ENCODE measurements around the gene MRTFB. TPM values are rescaled to one million over a fixed set of nuclear protein-coding genes. Genes with fewer than 3 reads are reported as not detected.

Gene MRTFB
- total and polyA plus RNA-seq, 2 of the 13 experiments (the other 11 are each of a cell fraction or from before 2014, with no cell fraction given), result 11.4 to 14.0 TPM

DNA sequence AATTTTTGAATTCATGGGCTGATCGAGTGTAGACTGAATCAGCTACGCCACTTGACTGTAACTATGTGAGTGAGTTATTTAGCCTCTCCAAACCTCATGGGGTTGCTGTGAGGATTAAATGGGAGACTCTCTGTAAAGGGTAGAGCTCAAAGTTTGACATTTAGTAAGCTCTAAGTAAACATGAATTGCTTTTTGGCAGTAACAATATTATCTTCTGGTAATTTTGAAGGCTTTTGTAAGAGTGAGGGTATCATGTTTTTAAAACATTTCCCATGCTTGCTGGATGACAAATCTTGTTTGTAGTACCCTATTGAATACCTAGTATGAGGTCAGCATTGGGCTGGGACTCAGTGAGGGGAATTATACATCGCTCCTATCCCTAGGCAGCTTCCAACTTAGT is 35.3 kb downstream of the MRTFB start (continued):
- TF ChIP-seq, protein P1, sequence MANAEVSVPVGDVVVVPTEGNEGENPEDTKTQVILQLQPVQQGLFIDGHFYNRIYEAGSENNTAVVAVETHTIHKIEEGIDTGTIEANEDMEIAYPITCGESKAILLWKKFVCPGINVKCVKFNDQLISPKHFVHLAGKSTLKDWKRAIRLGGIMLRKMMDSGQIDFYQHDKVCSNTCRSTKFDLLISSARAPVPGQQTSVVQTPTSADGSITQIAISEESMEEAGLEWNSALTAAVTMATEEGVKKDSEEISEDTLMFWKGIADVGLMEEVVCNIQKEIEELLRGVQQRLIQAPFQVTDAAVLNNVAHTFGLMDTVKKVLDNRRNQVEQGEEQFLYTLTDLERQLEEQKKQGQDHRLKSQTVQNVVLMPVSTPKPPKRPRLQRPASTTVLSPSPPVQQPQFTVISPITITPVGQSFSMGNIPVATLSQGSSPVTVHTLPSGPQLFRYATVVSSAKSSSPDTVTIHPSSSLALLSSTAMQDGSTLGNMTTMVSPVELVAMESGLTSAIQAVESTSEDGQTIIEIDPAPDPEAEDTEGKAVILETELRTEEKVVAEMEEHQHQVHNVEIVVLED (CRISPR knock-in tag; IDR thresholded peaks at IDR 0.05; ENCODE audit: borderline replicate concordance), result no peak
- TF ChIP-seq ZNF775 (CRISPR knock-in tag; IDR thresholded peaks at IDR 0.05; ENCODE audit: borderline replicate concordance) (no peak), ZNF281 (CRISPR knock-in tag; IDR thresholded peaks at IDR 0.05; ENCODE audit: borderline replicate concordance) (no peak), EEA1 (CRISPR knock-in tag; IDR thresholded peaks at IDR 0.05; ENCODE audit: borderline replicate concordance) (no peak), PTBP1 (IDR thresholded peaks at IDR 0.05; ENCODE audit: low read depth, low read length, poor library complexity, severe bottlenecking) (no peak), HOXA7 (CRISPR knock-in tag; IDR thresholded peaks at IDR 0.05) (no peak), ZBTB26 (CRISPR knock-in tag; IDR thresholded peaks at IDR 0.05; ENCODE audit: borderline replicate concordance) (no peak), NRL (CRISPR knock-in tag; IDR thresholded peaks at IDR 0.05; ENCODE audit: borderline replicate concordance) (no peak), ZNF589 (CRISPR knock-in tag; conservative IDR thresholded peaks at IDR 0.05) (no peak), SOX5 (CRISPR knock-in tag; IDR thresholded peaks at IDR 0.05; ENCODE audit: borderline replicate concordance) (peak; percentile 68), HES4 (CRISPR knock-in tag; IDR thresholded peaks at IDR 0.05; ENCODE audit: borderline replicate concordance) (no peak), ZNF878 (CRISPR knock-in tag; IDR thresholded peaks at IDR 0.05) (no peak), MED1 (CRISPR knock-in tag; IDR thresholded peaks at IDR 0.05) (peak; percentile 44; the same call in 1 of the 2 replicates), SP4 (CRISPR knock-in tag; IDR thresholded peaks at IDR 0.05) (no peak), ZNF563 (CRISPR knock-in tag; IDR thresholded peaks at IDR 0.05) (no peak), ZNF788 (CRISPR knock-in tag; IDR thresholded peaks at IDR 0.05; ENCODE audit: borderline replicate concordance) (no peak), ZNF121 (CRISPR knock-in tag; IDR thresholded peaks at IDR 0.05) (no peak), SNAI1 (CRISPR knock-in tag; IDR thresholded peaks at IDR 0.05; ENCODE audit: borderline replicate concordance) (no peak)
- TF ChIP-seq, protein P2, sequence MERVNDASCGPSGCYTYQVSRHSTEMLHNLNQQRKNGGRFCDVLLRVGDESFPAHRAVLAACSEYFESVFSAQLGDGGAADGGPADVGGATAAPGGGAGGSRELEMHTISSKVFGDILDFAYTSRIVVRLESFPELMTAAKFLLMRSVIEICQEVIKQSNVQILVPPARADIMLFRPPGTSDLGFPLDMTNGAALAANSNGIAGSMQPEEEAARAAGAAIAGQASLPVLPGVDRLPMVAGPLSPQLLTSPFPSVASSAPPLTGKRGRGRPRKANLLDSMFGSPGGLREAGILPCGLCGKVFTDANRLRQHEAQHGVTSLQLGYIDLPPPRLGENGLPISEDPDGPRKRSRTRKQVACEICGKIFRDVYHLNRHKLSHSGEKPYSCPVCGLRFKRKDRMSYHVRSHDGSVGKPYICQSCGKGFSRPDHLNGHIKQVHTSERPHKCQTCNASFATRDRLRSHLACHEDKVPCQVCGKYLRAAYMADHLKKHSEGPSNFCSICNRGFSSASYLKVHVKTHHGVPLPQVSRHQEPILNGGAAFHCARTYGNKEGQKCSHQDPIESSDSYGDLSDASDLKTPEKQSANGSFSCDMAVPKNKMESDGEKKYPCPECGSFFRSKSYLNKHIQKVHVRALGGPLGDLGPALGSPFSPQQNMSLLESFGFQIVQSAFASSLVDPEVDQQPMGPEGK (CRISPR knock-in tag; IDR thresholded peaks at IDR 0.05), result no peak
- TF ChIP-seq, protein P3, sequence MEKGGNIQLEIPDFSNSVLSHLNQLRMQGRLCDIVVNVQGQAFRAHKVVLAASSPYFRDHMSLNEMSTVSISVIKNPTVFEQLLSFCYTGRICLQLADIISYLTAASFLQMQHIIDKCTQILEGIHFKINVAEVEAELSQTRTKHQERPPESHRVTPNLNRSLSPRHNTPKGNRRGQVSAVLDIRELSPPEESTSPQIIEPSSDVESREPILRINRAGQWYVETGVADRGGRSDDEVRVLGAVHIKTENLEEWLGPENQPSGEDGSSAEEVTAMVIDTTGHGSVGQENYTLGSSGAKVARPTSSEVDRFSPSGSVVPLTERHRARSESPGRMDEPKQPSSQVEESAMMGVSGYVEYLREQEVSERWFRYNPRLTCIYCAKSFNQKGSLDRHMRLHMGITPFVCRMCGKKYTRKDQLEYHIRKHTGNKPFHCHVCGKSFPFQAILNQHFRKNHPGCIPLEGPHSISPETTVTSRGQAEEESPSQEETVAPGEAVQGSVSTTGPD (CRISPR knock-in tag; IDR thresholded peaks at IDR 0.05), result no peak

Data from HepG2 (cell line).